CD4-positive, alpha-beta T cell (primary cell): ENCODE measurements around the gene SMYD3. TPM values are rescaled to one million over a fixed set of nuclear protein-coding genes. Genes with fewer than 3 reads are reported as not detected.
"Not testable (repeated sequence)": the region's sequence is repeated elsewhere in the genome, so short reads cannot be mapped to it uniquely, and the experiment has no call there.

Experiments used
- ATAC-seq: fragments of 200-7000 bp; cut with Tn5 transposase; one replicate; pipeline ENCODE4 v1.10.0; 2022; ENCODE audit warnings: mild to moderate bottlenecking; ENCODE audit not compliant: poor library complexity
- CTCF ChIA-PET: fragments of 350-600 bp; sonication (Branson Sonifier 250); formaldehyde crosslinking; loops from one replicate; lab custom pipeline; 2021; ENCODE audit warnings: antibody characterized with exemption, inconsistent platforms; lab: Charles Lee
- POLR2A ChIA-PET: fragments of 350-600 bp; sonication (Branson Sonifier 250); formaldehyde crosslinking; loops from one replicate; lab custom pipeline; 2021; ENCODE audit warnings: antibody characterized with exemption, inconsistent platforms; lab: Charles Lee
- DNase-seq, 14 experiments: peaks; one replicate each; pipeline ENCODE4 v3.0.0-alpha.2; 2013 to 2020; ENCODE audit warnings: mixed read lengths in 2 of 14
- H3K27ac ChIP-seq, 2 donors: one replicate each; pipeline versions ENCODE4 v1.5.1 to v1.7.0; 2013; ENCODE audit warnings: low read length in 2 of 2, low read depth in 1 of 2, mild to moderate bottlenecking in 1 of 2
- H3K27me3 ChIP-seq, 2 experiments: 1 replicate in 1 of 2; 2 replicates in 1 of 2; pipeline versions ENCODE4 v1.6.1 to v1.7.0; 2013; ENCODE audit warnings: low read length in 2 of 2, control low read depth in 1 of 2, mild to moderate bottlenecking in 1 of 2, moderate library complexity in 1 of 2; ENCODE audit not compliant: insufficient read depth in 2 of 2, control insufficient read depth in 1 of 2
- H3K36me3 ChIP-seq: one replicate; pipeline ENCODE4 v1.6.1; 2013; ENCODE audit warnings: low read length, control low read depth; ENCODE audit not compliant: insufficient read depth
- H3K4me1 ChIP-seq: one replicate; pipeline ENCODE4 v1.6.1; 2013; ENCODE audit warnings: low read length, control low read depth; ENCODE audit not compliant: insufficient read depth
- H3K4me3 ChIP-seq: one replicate; pipeline ENCODE4 v1.5.1; 2013; ENCODE audit warnings: mild to moderate bottlenecking, low read length, moderate library complexity
- H3K9me3 ChIP-seq, 2 experiments: 1 replicate in 1 of 2; 2 replicates in 1 of 2; pipeline versions ENCODE4 v1.6.1 to v1.7.0; 2013; ENCODE audit warnings: low read length in 2 of 2, mild to moderate bottlenecking in 2 of 2, control low read depth in 1 of 2, moderate library complexity in 1 of 2; ENCODE audit not compliant: control insufficient read depth in 1 of 2, insufficient read depth in 1 of 2
- H3K27ac Mint-ChIP-seq: one replicate; pipeline ENCODE4 v1.8.0; 2020; ENCODE audit warnings: mixed read lengths
- H3K27me3 Mint-ChIP-seq: one replicate; pipeline ENCODE4 v1.8.0; 2021; ENCODE audit warnings: mixed read lengths
- H3K36me3 Mint-ChIP-seq: one replicate; pipeline ENCODE4 v1.8.0; 2021; ENCODE audit warnings: low read depth, mixed read lengths
- H3K4me1 Mint-ChIP-seq: one replicate; pipeline ENCODE4 v1.8.0; 2021; ENCODE audit warnings: low read depth, mixed read lengths
- H3K4me3 Mint-ChIP-seq: one replicate; pipeline ENCODE4 v1.8.0; 2020; ENCODE audit warnings: mild to moderate bottlenecking, mixed read lengths
- H3K9me3 Mint-ChIP-seq: one replicate; pipeline ENCODE4 v1.8.0; 2020; ENCODE audit warnings: mixed read lengths
- intact Hi-C, 2 experiments: fragments of 100-400 bp; cut with DNase I in 1 of 2; cut with micrococcal nuclease in 1 of 2; formaldehyde crosslinking; loops; one replicate each; pipeline versions ENCODE4 v1.15.1 to v1.9.0; 2023 to 2025; cut with DNase I, micrococcal nuclease
- total RNA-seq, 174 experiments: library from RNA in 2 of 174; stranded (reverse) in 2 of 174; gene quantifications; one replicate each; pipeline ENCODE4 v1.2.3 and lab custom pipeline; 2021 to 2026
- TF ChIP-seq, protein P1 (sequence below): fragments of 200-600 bp; IDR thresholded peaks from one replicate; pipeline ENCODE4 v1.8.0; 2022; ENCODE audit warnings: antibody characterized with exemption, mild to moderate bottlenecking

Gene SMYD3
- total RNA-seq, 2 experiments from 2014 or later: 18.8 to 19.6 TPM

- TF ChIP-seq, protein P1, sequence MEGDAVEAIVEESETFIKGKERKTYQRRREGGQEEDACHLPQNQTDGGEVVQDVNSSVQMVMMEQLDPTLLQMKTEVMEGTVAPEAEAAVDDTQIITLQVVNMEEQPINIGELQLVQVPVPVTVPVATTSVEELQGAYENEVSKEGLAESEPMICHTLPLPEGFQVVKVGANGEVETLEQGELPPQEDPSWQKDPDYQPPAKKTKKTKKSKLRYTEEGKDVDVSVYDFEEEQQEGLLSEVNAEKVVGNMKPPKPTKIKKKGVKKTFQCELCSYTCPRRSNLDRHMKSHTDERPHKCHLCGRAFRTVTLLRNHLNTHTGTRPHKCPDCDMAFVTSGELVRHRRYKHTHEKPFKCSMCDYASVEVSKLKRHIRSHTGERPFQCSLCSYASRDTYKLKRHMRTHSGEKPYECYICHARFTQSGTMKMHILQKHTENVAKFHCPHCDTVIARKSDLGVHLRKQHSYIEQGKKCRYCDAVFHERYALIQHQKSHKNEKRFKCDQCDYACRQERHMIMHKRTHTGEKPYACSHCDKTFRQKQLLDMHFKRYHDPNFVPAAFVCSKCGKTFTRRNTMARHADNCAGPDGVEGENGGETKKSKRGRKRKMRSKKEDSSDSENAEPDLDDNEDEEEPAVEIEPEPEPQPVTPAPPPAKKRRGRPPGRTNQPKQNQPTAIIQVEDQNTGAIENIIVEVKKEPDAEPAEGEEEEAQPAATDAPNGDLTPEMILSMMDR: no peak
- no peak for DNase-seq
- H3K27ac ChIP-seq: no peak overlapping the region
- no peak overlapping the region for H3K4me3 ChIP-seq
- intact Hi-C loops: no loop called here
- H3K27ac Mint-ChIP-seq: no peak overlapping the region
- H3K27me3 ChIP-seq: no peaks in the 10 kb centered on the region
- H3K9me3 ChIP-seq: no peaks in the 10 kb centered on the region
- H3K9me3 Mint-ChIP-seq: peaks cover 1% of the 10 kb centered on the region
- no peak overlapping the region for H3K4me3 Mint-ChIP-seq
- no peak for ATAC-seq
- H3K36me3 Mint-ChIP-seq: no peaks in the 10 kb centered on the region
- POLR2A ChIA-PET: no interaction called here
- no peaks in the 10 kb centered on the region for H3K4me1 Mint-ChIP-seq
- CTCF ChIA-PET: no interaction called here
- H3K4me1 ChIP-seq: no peaks in the 10 kb centered on the region
- H3K36me3 ChIP-seq: no peaks in the 10 kb centered on the region
- H3K27me3 Mint-ChIP-seq: no peaks in the 10 kb centered on the region
Measured at GRCh38 chr1:245776694-245777332, 730.3 kb downstream of the SMYD3 start.

GRCh38 chr1:245776139-245776538, 730.9 kb downstream of the SMYD3 start:
- ATAC-seq: no peak
- no peak overlapping the region for H3K4me3 Mint-ChIP-seq
- POLR2A ChIA-PET: no interaction called here
- no peaks in the 10 kb centered on the region for H3K27me3 Mint-ChIP-seq
- no peaks in the 10 kb centered on the region for H3K9me3 ChIP-seq
- H3K4me1 ChIP-seq: no peaks in the 10 kb centered on the region
- no peak for DNase-seq
- H3K4me1 Mint-ChIP-seq: no peaks in the 10 kb centered on the region
- no peak overlapping the region for H3K27ac Mint-ChIP-seq
- no peaks in the 10 kb centered on the region for H3K36me3 Mint-ChIP-seq
- H3K27ac ChIP-seq: no peak overlapping the region
- intact Hi-C loops: no loop called here
- TF ChIP-seq, protein P1: no peak
- no peaks in the 10 kb centered on the region for H3K27me3 ChIP-seq
- CTCF ChIA-PET: no interaction called here
- peaks cover 1% of the 10 kb centered on the region for H3K9me3 Mint-ChIP-seq
- no peak overlapping the region for H3K4me3 ChIP-seq
- H3K36me3 ChIP-seq: no peaks in the 10 kb centered on the region

DNA sequence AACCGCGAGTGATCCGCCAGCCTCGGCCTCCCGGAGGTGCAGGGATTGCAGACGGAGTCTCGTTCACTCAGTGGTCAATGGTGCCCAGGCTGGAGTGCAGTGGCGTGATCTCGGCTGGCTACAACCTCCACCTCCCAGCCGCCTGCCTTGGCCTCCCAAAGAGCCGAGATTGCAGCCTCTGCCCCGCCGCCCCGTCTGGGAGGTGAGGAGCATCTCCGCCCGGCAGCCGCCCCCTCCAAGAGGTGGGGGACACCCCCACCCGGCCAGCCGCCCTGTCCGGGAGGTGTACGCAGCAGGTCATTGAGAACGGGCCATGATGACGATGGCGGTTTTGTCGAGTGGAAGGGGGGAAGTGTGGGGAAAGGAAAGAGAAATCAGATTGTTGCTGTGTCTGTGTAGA, 732.1 kb downstream of the SMYD3 start:
- H3K27ac Mint-ChIP-seq, H3K27me3 Mint-ChIP-seq, intact Hi-C loops, CTCF ChIA-PET, H3K4me3 ChIP-seq, POLR2A ChIA-PET, H3K36me3 Mint-ChIP-seq, ATAC-seq, H3K4me1 Mint-ChIP-seq, H3K27ac ChIP-seq, DNase-seq, H3K4me3 Mint-ChIP-seq, H3K9me3 ChIP-seq, H3K27me3 ChIP-seq, H3K36me3 ChIP-seq, H3K9me3 Mint-ChIP-seq, H3K4me1 ChIP-seq: not testable (repeated sequence)

DNA sequence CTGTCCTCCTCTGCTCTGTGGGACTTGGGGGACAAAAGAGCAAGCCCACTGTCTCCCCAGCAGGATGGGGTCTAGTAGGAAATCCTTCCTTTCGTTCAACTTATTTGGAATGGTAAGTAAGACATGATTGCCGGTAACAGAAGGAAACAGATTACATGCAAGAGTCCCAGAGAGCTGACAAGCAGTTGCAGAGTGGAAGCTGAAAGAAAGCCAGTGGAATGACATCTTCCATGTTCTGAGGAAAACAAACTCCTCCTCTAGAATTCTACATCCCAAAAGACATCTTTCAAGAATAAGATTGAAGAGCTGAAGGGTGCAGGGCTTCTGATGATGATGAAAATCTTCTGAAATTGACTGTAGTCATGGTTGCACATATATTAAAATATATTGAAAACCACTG, 732.9 kb downstream of the SMYD3 start:
- no peak for DNase-seq
- Histone ChIP-seq H3K27ac (no peak overlapping the region), H3K9me3 (no peaks in the 10 kb centered on the region), H3K27me3 (no peaks in the 10 kb centered on the region), H3K4me1 (no peaks in the 10 kb centered on the region), H3K36me3 (no peaks in the 10 kb centered on the region), H3K4me3 (no peak overlapping the region)
- intact Hi-C loops: no loop called here
- H3K27ac Mint-ChIP-seq: no peak overlapping the region
- TF ChIP-seq, protein P1: no peak
- no peaks in the 10 kb centered on the region for H3K4me1 Mint-ChIP-seq
- ChIA-PET POLR2A (no interaction called here), CTCF (no interaction called here)
- H3K27me3 Mint-ChIP-seq: no peaks in the 10 kb centered on the region
- no peaks in the 10 kb centered on the region for H3K9me3 Mint-ChIP-seq
- H3K4me3 Mint-ChIP-seq: no peak overlapping the region
- peaks cover 2% of the 10 kb centered on the region for H3K36me3 Mint-ChIP-seq
- no peak for ATAC-seq
